Gastroesophageal sphincter (tissue), 3 donors: ENCODE results near the gene FBXL16.

Experiments
- EP300 ChIP-seq: sonication (generic); formaldehyde crosslinking; IDR thresholded peaks from one replicate; pipeline ENCODE4 v1.6.1; 2017; ENCODE audit warnings: antibody characterized with exemption, mild to moderate bottlenecking
- POLR2A ChIP-seq, 2 donors: fragments of 450-650 bp; IDR thresholded peaks; one replicate each; pipeline ENCODE4 v1.6.1; 2017; ENCODE audit warnings: antibody characterized with exemption in 2 of 2, mild to moderate bottlenecking in 2 of 2, moderate library complexity in 1 of 2
- POLR2AphosphoS5 ChIP-seq: sonication (generic); formaldehyde crosslinking; IDR thresholded peaks from one replicate; pipeline ENCODE4 v1.6.1; 2017; ENCODE audit warnings: antibody characterized with exemption
- TF ChIP-seq, protein P1 (sequence below), 4 experiments: fragments of 200-600 bp in 2 of 4; fragments of 450-650 bp in 2 of 4; sonication (generic) in 1 of 4; IDR thresholded peaks; one replicate each; pipeline ENCODE4 v1.5.1; 2017 to 2019; ENCODE audit warnings: antibody characterized with exemption in 4 of 4, mild to moderate bottlenecking in 2 of 4, moderate library complexity in 2 of 4

DNA sequence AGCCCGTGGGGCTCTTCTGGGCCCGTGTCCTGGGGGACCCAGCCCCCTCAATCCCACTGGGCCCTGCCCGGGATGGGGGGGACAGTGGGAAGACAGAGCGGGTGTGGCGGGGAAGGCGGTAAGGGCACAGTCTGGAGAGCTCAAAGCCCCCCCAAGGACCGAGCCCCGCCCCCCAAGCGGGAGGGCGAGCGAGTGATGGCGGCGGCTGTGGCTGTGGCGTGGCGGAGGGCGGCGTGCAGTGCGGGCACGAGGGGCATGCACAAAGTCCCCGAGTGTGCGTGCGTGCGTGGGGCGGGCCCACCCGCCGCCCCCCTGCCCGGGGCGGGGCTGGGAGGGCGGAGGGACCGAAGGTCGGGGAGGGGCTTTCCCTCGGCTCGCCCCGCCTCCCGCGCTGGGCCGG lies 11.8 kb downstream of the FBXL16 start:
- TF ChIP-seq, protein P1, sequence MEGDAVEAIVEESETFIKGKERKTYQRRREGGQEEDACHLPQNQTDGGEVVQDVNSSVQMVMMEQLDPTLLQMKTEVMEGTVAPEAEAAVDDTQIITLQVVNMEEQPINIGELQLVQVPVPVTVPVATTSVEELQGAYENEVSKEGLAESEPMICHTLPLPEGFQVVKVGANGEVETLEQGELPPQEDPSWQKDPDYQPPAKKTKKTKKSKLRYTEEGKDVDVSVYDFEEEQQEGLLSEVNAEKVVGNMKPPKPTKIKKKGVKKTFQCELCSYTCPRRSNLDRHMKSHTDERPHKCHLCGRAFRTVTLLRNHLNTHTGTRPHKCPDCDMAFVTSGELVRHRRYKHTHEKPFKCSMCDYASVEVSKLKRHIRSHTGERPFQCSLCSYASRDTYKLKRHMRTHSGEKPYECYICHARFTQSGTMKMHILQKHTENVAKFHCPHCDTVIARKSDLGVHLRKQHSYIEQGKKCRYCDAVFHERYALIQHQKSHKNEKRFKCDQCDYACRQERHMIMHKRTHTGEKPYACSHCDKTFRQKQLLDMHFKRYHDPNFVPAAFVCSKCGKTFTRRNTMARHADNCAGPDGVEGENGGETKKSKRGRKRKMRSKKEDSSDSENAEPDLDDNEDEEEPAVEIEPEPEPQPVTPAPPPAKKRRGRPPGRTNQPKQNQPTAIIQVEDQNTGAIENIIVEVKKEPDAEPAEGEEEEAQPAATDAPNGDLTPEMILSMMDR (IDR thresholded peaks at IDR 0.05) = no peak
- no peak for TF ChIP-seq POLR2A (IDR thresholded peaks at IDR 0.05)
- TF ChIP-seq POLR2AphosphoS5 = no peak
- TF ChIP-seq EP300 = no peak
